Omental fat pad (tissue), 4 donors: ENCODE measurements around the gene WDFY2. TPM values are rescaled to one million over a fixed set of nuclear protein-coding genes. Genes with fewer than 3 reads are reported as not detected.
A peak's percentile ranks its signal among the peaks of the same experiment; 100 is the strongest.

Experiments
- ATAC-seq: fragments of 150-250 bp; one replicate; pipeline ENCODE4 v1.9.1; 2016; ENCODE audit warnings: mild to moderate bottlenecking, moderate library complexity; ENCODE audit not compliant: low FRiP score
- DNase-seq: peaks from one replicate; pipeline ENCODE4 v3.0.0-alpha.2; 2019; ENCODE audit warnings: low spot score
- CTCF ChIP-seq, 3 donors: fragments of 450-650 bp; IDR thresholded peaks; one replicate each; pipeline ENCODE4 v1.5.1; 2016 to 2017; ENCODE audit warnings: antibody characterized with exemption in 3 of 3, mild to moderate bottlenecking in 3 of 3, moderate library complexity in 2 of 3
- total RNA-seq, 4 donors: library from RNA; depleted of rRNA; stranded (reverse); fragments of >200 nt; gene quantifications; one replicate each; pipeline ENCODE4 v1.1.0, GENCODE V29; 2016

The WDFY2 gene
- total RNA-seq, 4 donors from 2014 or later: 13.3 to 26.6 (median 15.8) TPM

GRCh38 chr13:51795419-51795818, 211.2 kb downstream of the WDFY2 start:
- no peak for DNase-seq
- ATAC-seq: no peak
- no peak for TF ChIP-seq CTCF (IDR thresholded peaks at IDR 0.05)

GRCh38 chr13:51796546-51796945, 212.3 kb downstream of the WDFY2 start:
- ATAC-seq: no peak
- no peak for DNase-seq
- TF ChIP-seq CTCF (IDR thresholded peaks at IDR 0.05): no peak

- no peak for TF ChIP-seq CTCF (IDR thresholded peaks at IDR 0.05)
- ATAC-seq (peak; percentile 34), DNase-seq (no peak)
These were observed 213.6 kb downstream of the WDFY2 start for GRCh38 chr13:51797664-51798488.

- ATAC-seq: no peak
- DNase-seq: no peak
- TF ChIP-seq CTCF (IDR thresholded peaks at IDR 0.05): no peak
These were observed 215.0 kb downstream of the WDFY2 start for GRCh38 chr13:51799261-51799660.

- ATAC-seq (no peak), DNase-seq (no peak)
- no peak for TF ChIP-seq CTCF (IDR thresholded peaks at IDR 0.05)
These were observed 216.2 kb downstream of the WDFY2 start for GRCh38 chr13:51800486-51800885.

GRCh38 chr13:51801631-51802099, 217.4 kb downstream of the WDFY2 start:
- ATAC-seq (no peak), DNase-seq (no peak)
- no peak for TF ChIP-seq CTCF (IDR thresholded peaks at IDR 0.05)
